Loucy (cell line): ENCODE results near the gene PGRMC2.

ENCODE experiments used
- H2AFZ ChIP-seq: fragments of 200-600 bp; sonication (generic); 2 replicates; pipeline ENCODE4 v1.6.0; 2016; ENCODE audit warnings: antibody characterized with exemption, mild to moderate bottlenecking, low read length, moderate library complexity
- H3F3A ChIP-seq: fragments of 200-600 bp; 2 replicates; pipeline ENCODE4 v1.6.0; 2016; ENCODE audit warnings: antibody characterized with exemption, low read depth, mild to moderate bottlenecking
- H3K27me3 ChIP-seq: fragments of 200-600 bp; sonication (generic); 2 replicates; pipeline ENCODE4 v1.6.1; 2014; ENCODE audit warnings: low read length, mild to moderate bottlenecking; ENCODE audit not compliant: insufficient read depth, poor library complexity, severe bottlenecking
- H3K36me3 ChIP-seq: fragments of 200-600 bp; sonication (generic); 2 replicates; pipeline ENCODE4 v1.6.1; 2016; ENCODE audit warnings: low read length; ENCODE audit not compliant: insufficient read depth
- H3K4me1 ChIP-seq: fragments of 200-600 bp; sonication (generic); 2 replicates; pipeline ENCODE4 v1.5.1; 2014; ENCODE audit warnings: low read length, mild to moderate bottlenecking; ENCODE audit not compliant: insufficient read depth, poor library complexity, severe bottlenecking
- H3K4me2 ChIP-seq: fragments of 200-600 bp; sonication (generic); 2 replicates; pipeline ENCODE4 v1.6.0; 2014; ENCODE audit warnings: antibody characterized with exemption, low read length, low read depth, mild to moderate bottlenecking; ENCODE audit not compliant: poor library complexity, severe bottlenecking
- H3K4me3 ChIP-seq: fragments of 200-600 bp; sonication (generic); 2 replicates; pipeline ENCODE4 v1.5.1; 2014; ENCODE audit warnings: low read length, mild to moderate bottlenecking, mixed read lengths; ENCODE audit not compliant: poor library complexity, severe bottlenecking
- H3K79me2 ChIP-seq: fragments of 200-600 bp; sonication (generic); 2 replicates; pipeline ENCODE4 v1.6.1; 2014; ENCODE audit warnings: low read length; ENCODE audit not compliant: insufficient read depth
- H3K9ac ChIP-seq: fragments of 200-600 bp; sonication (generic); 2 replicates; pipeline ENCODE4 v1.6.0; 2014; ENCODE audit warnings: mild to moderate bottlenecking, low read depth, low read length, moderate library complexity; ENCODE audit not compliant: poor library complexity, severe bottlenecking
- H3K9me2 ChIP-seq: fragments of 200-600 bp; sonication (generic); replicated peaks from 2 replicates; pipeline ENCODE4 v1.6.1; 2016; ENCODE audit warnings: low read depth, low read length, mixed read lengths
- H3K9me3 ChIP-seq: fragments of 200-600 bp; sonication (generic); 2 replicates; pipeline ENCODE4 v1.6.1; 2014; ENCODE audit warnings: mild to moderate bottlenecking, antibody characterized with exemption, low read length, low read depth; ENCODE audit not compliant: insufficient read depth
- H4K20me1 ChIP-seq: fragments of 200-600 bp; sonication (generic); 2 replicates; pipeline ENCODE4 v1.6.0; 2014; ENCODE audit warnings: antibody characterized with exemption, low read length, mild to moderate bottlenecking; ENCODE audit not compliant: insufficient read depth, poor library complexity, severe bottlenecking
- EZH2phosphoT487 ChIP-seq: fragments of 200-600 bp; IDR thresholded peaks from 2 replicates; pipeline ENCODE4 v1.6.1; 2018; ENCODE audit warnings: antibody characterized with exemption, mild to moderate bottlenecking, moderate library complexity, borderline replicate concordance
- TF ChIP-seq, protein P1 (sequence below): fragments of 200-600 bp; sonication (generic); conservative IDR thresholded peaks from 2 replicates; pipeline ENCODE4 v1.5.1; 2014; ENCODE audit warnings: mild to moderate bottlenecking, antibody characterized with exemption, low read length

The PGRMC2 gene

GRCh38 chr4:128220286-128221235 is 67.1 kb downstream of the PGRMC2 start:
- Histone ChIP-seq H2AFZ (no peak overlapping the region), H3K9me3 (no peaks in the 10 kb centered on the region), H3K9me2 (no peaks in the 10 kb centered on the region), H3K4me2 (no peak overlapping the region), H4K20me1 (no peaks in the 10 kb centered on the region), H3K36me3 (no peaks in the 10 kb centered on the region), H3K4me3 (no peak overlapping the region), H3F3A (no peaks in the 10 kb centered on the region), H3K27me3 (no peaks in the 10 kb centered on the region), H3K9ac (no peak overlapping the region), H3K4me1 (no peaks in the 10 kb centered on the region), H3K79me2 (no peaks in the 10 kb centered on the region)
- TF ChIP-seq EZH2phosphoT487, result no peak
- TF ChIP-seq, protein P1, sequence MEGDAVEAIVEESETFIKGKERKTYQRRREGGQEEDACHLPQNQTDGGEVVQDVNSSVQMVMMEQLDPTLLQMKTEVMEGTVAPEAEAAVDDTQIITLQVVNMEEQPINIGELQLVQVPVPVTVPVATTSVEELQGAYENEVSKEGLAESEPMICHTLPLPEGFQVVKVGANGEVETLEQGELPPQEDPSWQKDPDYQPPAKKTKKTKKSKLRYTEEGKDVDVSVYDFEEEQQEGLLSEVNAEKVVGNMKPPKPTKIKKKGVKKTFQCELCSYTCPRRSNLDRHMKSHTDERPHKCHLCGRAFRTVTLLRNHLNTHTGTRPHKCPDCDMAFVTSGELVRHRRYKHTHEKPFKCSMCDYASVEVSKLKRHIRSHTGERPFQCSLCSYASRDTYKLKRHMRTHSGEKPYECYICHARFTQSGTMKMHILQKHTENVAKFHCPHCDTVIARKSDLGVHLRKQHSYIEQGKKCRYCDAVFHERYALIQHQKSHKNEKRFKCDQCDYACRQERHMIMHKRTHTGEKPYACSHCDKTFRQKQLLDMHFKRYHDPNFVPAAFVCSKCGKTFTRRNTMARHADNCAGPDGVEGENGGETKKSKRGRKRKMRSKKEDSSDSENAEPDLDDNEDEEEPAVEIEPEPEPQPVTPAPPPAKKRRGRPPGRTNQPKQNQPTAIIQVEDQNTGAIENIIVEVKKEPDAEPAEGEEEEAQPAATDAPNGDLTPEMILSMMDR, result peak; percentile 61
